ENCODE results near the gene RFLNA. TPM values are rescaled to one million over a fixed set of nuclear protein-coding genes. Genes with fewer than 3 reads are reported as not detected.

The RFLNA gene
- total RNA-seq, 1 donor from 2014 or later = 20.8 TPM

DNA sequence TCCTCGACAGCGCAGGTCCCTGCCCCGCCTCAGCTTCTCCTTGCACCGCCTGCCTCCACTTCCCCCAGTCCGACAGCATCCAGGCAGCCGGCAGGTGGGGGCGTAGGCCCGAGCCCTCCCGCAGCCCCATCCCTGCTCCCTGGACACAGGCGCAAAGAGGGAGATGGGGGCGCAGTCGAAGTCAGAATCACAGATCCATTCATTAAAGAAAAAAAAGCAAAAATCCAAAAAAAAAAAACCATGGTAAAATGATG is 41.2 kb downstream of the RFLNA start:
- H3K4me1 Mint-ChIP-seq (ENCODE audit: low read depth) = no peaks in the 10 kb centered on the region
- peaks cover 25% of the 10 kb centered on the region for H3K36me3 Mint-ChIP-seq (ENCODE audit: insufficient read depth)
- H3K4me3 Mint-ChIP-seq (ENCODE audit: low read depth) = no peak overlapping the region
- H3K27me3 Mint-ChIP-seq = no peaks in the 10 kb centered on the region
- TF ChIP-seq, protein P1, sequence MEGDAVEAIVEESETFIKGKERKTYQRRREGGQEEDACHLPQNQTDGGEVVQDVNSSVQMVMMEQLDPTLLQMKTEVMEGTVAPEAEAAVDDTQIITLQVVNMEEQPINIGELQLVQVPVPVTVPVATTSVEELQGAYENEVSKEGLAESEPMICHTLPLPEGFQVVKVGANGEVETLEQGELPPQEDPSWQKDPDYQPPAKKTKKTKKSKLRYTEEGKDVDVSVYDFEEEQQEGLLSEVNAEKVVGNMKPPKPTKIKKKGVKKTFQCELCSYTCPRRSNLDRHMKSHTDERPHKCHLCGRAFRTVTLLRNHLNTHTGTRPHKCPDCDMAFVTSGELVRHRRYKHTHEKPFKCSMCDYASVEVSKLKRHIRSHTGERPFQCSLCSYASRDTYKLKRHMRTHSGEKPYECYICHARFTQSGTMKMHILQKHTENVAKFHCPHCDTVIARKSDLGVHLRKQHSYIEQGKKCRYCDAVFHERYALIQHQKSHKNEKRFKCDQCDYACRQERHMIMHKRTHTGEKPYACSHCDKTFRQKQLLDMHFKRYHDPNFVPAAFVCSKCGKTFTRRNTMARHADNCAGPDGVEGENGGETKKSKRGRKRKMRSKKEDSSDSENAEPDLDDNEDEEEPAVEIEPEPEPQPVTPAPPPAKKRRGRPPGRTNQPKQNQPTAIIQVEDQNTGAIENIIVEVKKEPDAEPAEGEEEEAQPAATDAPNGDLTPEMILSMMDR (IDR thresholded peaks at IDR 0.05; ENCODE audit: unreplicated experiment) = no peak
- no peak overlapping the region for H3K27ac Mint-ChIP-seq
- no peak for DNase-seq (ENCODE audit: low spot score, unreplicated experiment)
- H3K9me3 Mint-ChIP-seq (ENCODE audit: low read depth) = no peaks in the 10 kb centered on the region

DNA sequence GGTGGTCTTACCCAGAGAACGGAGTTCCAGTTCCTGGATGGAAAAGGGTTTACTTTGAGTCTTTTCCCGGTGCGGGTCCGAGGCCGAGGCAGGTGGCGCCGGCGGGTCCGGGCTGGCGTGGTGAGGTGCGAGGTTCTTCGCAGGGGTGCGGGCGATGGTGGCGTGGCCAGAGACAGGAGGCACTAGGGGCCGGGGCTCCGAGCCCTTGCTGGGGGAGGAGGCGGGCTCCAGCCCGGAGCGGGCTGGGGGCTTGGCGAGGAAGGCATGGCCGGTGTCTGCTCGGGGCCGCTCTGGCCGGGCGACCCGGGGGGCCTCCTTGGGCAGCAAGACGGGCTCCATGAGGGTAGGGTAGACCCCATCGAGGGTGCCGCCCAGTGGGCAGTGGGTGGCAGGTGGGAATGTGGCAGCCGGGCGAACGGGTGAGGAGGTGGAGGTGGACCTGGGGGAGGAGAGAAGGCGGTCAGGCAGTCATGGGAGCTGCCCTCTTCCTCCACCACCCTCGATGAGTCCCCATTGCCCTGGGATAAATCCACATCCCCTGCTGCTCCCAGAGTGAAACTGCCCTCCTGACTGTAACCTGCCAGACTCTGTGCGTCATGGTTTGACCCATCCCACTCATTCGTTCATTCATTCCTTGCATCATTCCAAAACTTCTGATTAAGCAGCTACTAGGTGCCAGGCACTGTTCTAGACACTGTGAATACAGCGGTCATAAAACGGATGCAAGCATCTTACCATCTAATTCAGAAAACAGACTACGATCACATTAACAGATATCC is 42.0 kb downstream of the RFLNA start:
- Mint-ChIP-seq H3K4me1 (ENCODE audit: low read depth) (no peaks in the 10 kb centered on the region), H3K4me3 (ENCODE audit: low read depth) (no peak overlapping the region), H3K27me3 (no peaks in the 10 kb centered on the region), H3K36me3 (ENCODE audit: insufficient read depth) (peaks cover 23% of the 10 kb centered on the region), H3K9me3 (ENCODE audit: low read depth) (no peaks in the 10 kb centered on the region), H3K27ac (no peak overlapping the region)
- TF ChIP-seq, protein P1 (IDR thresholded peaks at IDR 0.05; ENCODE audit: unreplicated experiment) = no peak
- DNase-seq (ENCODE audit: low spot score, unreplicated experiment) = no peak

DNA sequence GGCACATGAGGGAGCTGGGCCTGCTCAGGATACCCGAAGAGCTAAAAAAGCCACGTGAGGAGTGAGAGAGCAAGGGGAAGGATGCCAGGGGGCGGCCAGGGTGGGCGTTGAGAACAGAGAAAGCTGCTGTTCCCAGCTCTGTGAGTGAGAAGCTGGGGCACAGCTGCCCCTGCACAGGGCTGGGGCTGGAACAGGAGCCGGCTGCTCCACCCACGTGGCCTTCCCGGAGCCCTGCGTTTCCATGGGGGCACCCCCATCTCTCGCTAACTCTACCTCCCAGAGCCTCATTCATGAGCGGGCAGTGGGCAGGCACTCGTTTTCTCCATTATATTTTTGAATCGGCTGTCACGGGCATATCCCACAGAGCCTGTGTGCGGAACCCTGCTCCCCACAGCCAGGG is 42.7 kb downstream of the RFLNA start:
- no peak overlapping the region for H3K27ac Mint-ChIP-seq
- H3K9me3 Mint-ChIP-seq (ENCODE audit: low read depth) = no peaks in the 10 kb centered on the region
- H3K4me1 Mint-ChIP-seq (ENCODE audit: low read depth) = no peaks in the 10 kb centered on the region
- DNase-seq (ENCODE audit: low spot score, unreplicated experiment) = no peak
- TF ChIP-seq, protein P1 (IDR thresholded peaks at IDR 0.05; ENCODE audit: unreplicated experiment) = no peak
- no peaks in the 10 kb centered on the region for H3K27me3 Mint-ChIP-seq
- no peak overlapping the region for H3K4me3 Mint-ChIP-seq (ENCODE audit: low read depth)
- peaks cover 23% of the 10 kb centered on the region for H3K36me3 Mint-ChIP-seq (ENCODE audit: insufficient read depth)

DNA sequence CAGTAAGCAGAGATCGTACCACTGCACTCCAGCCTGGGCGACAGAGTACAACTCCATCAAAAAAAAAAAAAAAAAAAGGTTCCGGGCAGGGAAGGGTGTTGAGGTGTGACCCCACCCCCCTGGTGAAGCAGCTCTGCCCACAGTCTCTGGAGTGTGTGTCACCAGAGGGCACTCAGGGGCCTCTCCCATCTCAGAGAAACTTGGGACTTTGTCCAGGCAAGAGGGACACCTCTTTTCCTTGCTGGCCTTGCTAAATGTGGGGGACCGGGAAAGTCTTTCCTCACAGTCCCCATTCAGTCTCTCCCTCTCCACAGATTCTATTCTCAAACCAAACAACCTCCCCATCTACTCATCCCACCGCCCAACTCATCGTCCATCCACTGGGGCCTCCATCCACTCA is 43.6 kb downstream of the RFLNA start:
- H3K4me1 Mint-ChIP-seq (ENCODE audit: low read depth) = no peaks in the 10 kb centered on the region
- no peak for DNase-seq (ENCODE audit: low spot score, unreplicated experiment)
- H3K36me3 Mint-ChIP-seq (ENCODE audit: insufficient read depth) = peaks cover 27% of the 10 kb centered on the region
- no peaks in the 10 kb centered on the region for H3K27me3 Mint-ChIP-seq
- no peaks in the 10 kb centered on the region for H3K9me3 Mint-ChIP-seq (ENCODE audit: low read depth)
- H3K27ac Mint-ChIP-seq = no peak overlapping the region
- H3K4me3 Mint-ChIP-seq (ENCODE audit: low read depth) = no peak overlapping the region
- TF ChIP-seq, protein P1 (IDR thresholded peaks at IDR 0.05; ENCODE audit: unreplicated experiment) = no peak

DNA sequence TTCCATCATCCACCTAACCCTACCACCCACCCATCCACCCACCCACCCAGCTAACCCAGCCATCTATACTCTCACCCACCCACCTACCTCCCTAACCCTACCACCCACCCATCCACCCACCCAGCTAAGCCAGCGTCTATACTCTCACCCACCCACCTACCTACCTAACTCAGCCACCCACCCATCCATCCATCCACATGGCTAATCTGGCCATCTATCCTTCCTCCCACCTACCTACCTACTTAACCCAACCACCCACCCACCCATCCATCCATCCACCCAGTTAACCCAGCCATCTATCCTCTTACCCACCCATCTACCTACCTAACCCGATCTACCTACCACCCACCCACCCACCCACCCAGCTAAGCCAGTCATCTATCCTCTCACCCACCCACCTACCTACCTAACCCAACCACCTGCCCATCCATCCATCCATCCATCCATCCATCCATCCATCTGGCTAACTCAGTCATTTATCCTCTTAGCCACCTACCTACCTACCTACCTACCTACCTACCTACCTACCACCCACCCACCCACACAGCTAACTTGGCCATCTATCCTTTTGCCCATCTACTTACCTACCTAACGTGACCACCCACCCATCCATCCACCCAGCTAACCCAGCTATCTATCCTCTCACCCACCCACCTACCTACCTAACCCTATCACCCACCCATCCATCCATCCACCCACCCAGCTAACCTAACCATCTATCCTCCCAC is 44.1 kb downstream of the RFLNA start:
- Mint-ChIP-seq H3K4me1 (ENCODE audit: low read depth) (no peaks in the 10 kb centered on the region), H3K27ac (no peak overlapping the region), H3K4me3 (ENCODE audit: low read depth) (no peak overlapping the region), H3K27me3 (no peaks in the 10 kb centered on the region), H3K36me3 (ENCODE audit: insufficient read depth) (peaks cover 30% of the 10 kb centered on the region), H3K9me3 (ENCODE audit: low read depth) (no peaks in the 10 kb centered on the region)
- DNase-seq (ENCODE audit: low spot score, unreplicated experiment) = no peak
- TF ChIP-seq, protein P1 (IDR thresholded peaks at IDR 0.05; ENCODE audit: unreplicated experiment) = no peak
